Measurements from ENCODE around the gene PFKM.

The PFKM gene

DNA sequence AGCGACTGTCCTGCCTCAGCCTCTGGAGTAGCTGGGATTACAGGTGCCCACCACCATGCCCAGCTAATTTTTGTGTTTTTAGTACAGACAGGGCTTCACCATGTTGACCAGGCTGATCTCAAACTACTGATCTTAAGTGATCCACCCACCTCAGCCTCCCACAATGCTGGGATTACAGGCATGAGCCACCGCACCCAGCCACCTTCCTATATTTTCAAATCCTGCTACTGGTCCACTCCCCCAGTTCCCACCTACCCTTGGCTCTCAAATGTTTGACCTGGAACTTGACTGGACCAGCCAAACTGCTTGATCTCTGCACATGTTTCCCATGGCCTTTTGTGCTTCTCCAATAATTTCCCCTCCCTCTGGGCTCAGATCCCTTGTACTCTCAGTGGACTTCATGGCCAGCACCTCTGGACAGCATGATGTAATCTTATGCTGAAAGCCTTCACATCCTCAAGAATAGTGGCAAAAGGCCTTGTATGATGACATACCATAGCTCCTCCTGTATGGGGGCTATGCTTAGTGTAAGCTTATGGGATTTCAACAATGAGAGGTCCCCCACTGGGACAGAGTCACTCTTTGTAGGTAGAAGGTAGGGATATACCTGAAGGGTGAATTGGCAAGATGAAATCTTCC lies 61.8 kb downstream of the PFKM start:
- no peak for DNase-seq
- H4K20me1 ChIP-seq (ENCODE audit: insufficient read depth, low read length): no peaks in the 10 kb centered on the region
- peaks cover 52% of the 10 kb centered on the region for H3K27me3 ChIP-seq (ENCODE audit: insufficient read depth, low read length, poor library complexity)
- H3K4me3 ChIP-seq (ENCODE audit: low read depth in 1 of 2, low read length in 2 of 2): no peak overlapping the region
- H3K9ac ChIP-seq (ENCODE audit: low read depth, low read length): no peak overlapping the region
- no peak overlapping the region for H3K27ac ChIP-seq (ENCODE audit: low read length)
- no peaks in the 10 kb centered on the region for H3K36me3 ChIP-seq (ENCODE audit: insufficient read depth, low read length)
- TF ChIP-seq EZH2 (IDR thresholded peaks at IDR 0.05; ENCODE audit: borderline replicate concordance, low read depth, low read length, severe bottlenecking): no peak
- TF ChIP-seq, protein P1, sequence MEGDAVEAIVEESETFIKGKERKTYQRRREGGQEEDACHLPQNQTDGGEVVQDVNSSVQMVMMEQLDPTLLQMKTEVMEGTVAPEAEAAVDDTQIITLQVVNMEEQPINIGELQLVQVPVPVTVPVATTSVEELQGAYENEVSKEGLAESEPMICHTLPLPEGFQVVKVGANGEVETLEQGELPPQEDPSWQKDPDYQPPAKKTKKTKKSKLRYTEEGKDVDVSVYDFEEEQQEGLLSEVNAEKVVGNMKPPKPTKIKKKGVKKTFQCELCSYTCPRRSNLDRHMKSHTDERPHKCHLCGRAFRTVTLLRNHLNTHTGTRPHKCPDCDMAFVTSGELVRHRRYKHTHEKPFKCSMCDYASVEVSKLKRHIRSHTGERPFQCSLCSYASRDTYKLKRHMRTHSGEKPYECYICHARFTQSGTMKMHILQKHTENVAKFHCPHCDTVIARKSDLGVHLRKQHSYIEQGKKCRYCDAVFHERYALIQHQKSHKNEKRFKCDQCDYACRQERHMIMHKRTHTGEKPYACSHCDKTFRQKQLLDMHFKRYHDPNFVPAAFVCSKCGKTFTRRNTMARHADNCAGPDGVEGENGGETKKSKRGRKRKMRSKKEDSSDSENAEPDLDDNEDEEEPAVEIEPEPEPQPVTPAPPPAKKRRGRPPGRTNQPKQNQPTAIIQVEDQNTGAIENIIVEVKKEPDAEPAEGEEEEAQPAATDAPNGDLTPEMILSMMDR (IDR thresholded peaks at IDR 0.05; ENCODE audit: borderline replicate concordance, extremely low read depth, low read length, poor library complexity, severe bottlenecking): no peak
- H3K79me2 ChIP-seq (ENCODE audit: insufficient read depth, low read length): no peaks in the 10 kb centered on the region
- ATAC-seq (ENCODE audit: insufficient read depth, low read depth): no peak
- no peak overlapping the region for H2AFZ ChIP-seq (ENCODE audit: low read depth, low read length)
- no peak overlapping the region for H3K4me2 ChIP-seq (ENCODE audit: insufficient read depth, low read length)
- H3K4me1 ChIP-seq (ENCODE audit: insufficient read depth, low read length): peaks cover 17% of the 10 kb centered on the region
- no peaks in the 10 kb centered on the region for H3K9me3 ChIP-seq (ENCODE audit: insufficient read depth, low read length, severe bottlenecking)

DNA sequence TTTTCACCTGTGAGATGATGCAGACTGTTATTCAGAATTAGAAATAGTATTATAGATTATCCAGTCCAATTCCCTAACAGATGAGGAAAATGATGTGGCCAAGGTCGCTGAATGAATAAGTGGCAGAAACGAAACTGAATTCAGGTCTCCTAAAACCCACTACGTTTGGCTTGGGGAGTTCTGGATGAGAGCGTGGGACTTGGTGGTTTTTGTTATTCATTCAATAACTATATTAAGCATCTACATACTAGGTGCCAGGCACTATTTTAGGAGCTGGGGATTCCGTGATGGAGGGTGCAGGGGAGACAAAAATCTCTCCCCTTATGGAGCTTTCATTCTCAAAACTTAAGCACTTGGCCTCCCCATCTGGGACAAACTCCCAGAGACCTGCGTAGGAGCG lies 63.5 kb downstream of the PFKM start:
- H3K79me2 ChIP-seq (ENCODE audit: insufficient read depth, low read length): no peaks in the 10 kb centered on the region
- H4K20me1 ChIP-seq (ENCODE audit: insufficient read depth, low read length): no peaks in the 10 kb centered on the region
- peak overlapping the region; percentile 36; the same call in 1 of the 2 replicates for H3K9ac ChIP-seq (ENCODE audit: low read depth, low read length)
- no peak for TF ChIP-seq EZH2 (IDR thresholded peaks at IDR 0.05; ENCODE audit: borderline replicate concordance, low read depth, low read length, severe bottlenecking)
- TF ChIP-seq, protein P1 (IDR thresholded peaks at IDR 0.05; ENCODE audit: borderline replicate concordance, extremely low read depth, low read length, poor library complexity, severe bottlenecking): no peak
- H3K4me3 ChIP-seq (ENCODE audit: low read depth in 1 of 2, low read length in 2 of 2): peak overlapping the region in 1 of 2 experiments; percentile 56; a peak in 3 of 4 replicates
- peak overlapping the region; percentile 68; the same call in 1 of the 2 replicates for H2AFZ ChIP-seq (ENCODE audit: low read depth, low read length)
- H3K27ac ChIP-seq (ENCODE audit: low read length): no peak overlapping the region
- no peak for DNase-seq
- H3K9me3 ChIP-seq (ENCODE audit: insufficient read depth, low read length, severe bottlenecking): no peaks in the 10 kb centered on the region
- H3K27me3 ChIP-seq (ENCODE audit: insufficient read depth, low read length, poor library complexity): peaks cover 45% of the 10 kb centered on the region
- ATAC-seq (ENCODE audit: insufficient read depth, low read depth): peak; percentile 13; the same call in 1 of the 3 replicates
- peak overlapping the region; percentile 69 for H3K4me2 ChIP-seq (ENCODE audit: insufficient read depth, low read length)
- no peaks in the 10 kb centered on the region for H3K36me3 ChIP-seq (ENCODE audit: insufficient read depth, low read length)
- H3K4me1 ChIP-seq (ENCODE audit: insufficient read depth, low read length): peaks cover 14% of the 10 kb centered on the region

DNA sequence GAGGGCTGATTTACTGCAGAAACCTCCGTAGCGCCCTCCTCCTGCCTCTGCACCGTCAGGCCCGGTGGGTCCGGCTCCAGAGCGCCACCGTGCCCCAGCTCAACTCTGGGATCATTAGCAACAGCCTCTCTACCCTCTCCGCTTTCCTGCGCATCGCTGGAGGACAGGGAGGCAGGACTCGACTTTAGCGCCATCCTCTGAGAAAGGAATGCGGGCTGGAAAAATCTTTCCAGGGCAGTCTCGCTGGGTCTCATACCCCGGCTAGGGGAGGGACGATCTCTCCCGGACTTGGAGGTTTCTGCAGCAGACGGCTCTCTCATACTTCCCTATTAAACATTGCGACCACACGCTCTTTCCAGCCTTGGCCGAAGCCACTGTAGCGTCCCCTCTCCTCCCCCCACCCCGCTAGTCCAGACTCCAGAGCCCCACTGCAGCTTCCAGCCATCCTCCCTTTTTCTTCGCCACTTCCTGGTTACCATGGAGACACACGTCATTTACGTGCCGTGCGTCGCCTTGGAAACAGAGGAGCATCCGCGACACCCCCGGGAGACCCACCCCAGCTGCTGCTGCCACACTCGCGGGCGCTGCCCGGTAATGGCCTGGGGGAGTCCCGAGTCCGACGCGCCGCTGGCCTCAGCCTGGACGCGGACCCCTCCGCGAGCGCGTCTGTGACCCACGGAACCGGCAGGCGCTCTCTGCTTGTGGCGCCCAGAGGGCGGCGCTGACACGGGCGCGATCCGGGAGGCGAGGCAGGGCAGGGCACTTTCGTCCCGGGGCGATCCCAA lies 64.1 kb downstream of the PFKM start, which contains the start of gene CCDC184:
Gene CCDC184, plus strand, starts transcription at position 554 of the 785 bp plus-strand sequence. CDS start 479 bp downstream, outside the sequence.
- ATAC-seq (ENCODE audit: insufficient read depth, low read depth) (peak; percentile 70), DNase-seq (peak; percentile 46)
- no peaks in the 10 kb centered on the region for H3K9me3 ChIP-seq (ENCODE audit: insufficient read depth, low read length, severe bottlenecking)
- peak within 1 kb of the TSS; percentile 69 for H3K4me2 ChIP-seq (ENCODE audit: insufficient read depth, low read length)
- no peaks in the 10 kb centered on the region for H3K36me3 ChIP-seq (ENCODE audit: insufficient read depth, low read length)
- H3K27ac ChIP-seq (ENCODE audit: low read length): no peak within 1 kb of the TSS
- H3K9ac ChIP-seq (ENCODE audit: low read depth, low read length): peak within 1 kb of the TSS; percentile 36; the same call in 1 of the 2 replicates
- peak; percentile 39 for TF ChIP-seq EZH2 (IDR thresholded peaks at IDR 0.05; ENCODE audit: borderline replicate concordance, low read depth, low read length, severe bottlenecking)
- TF ChIP-seq, protein P1 (IDR thresholded peaks at IDR 0.05; ENCODE audit: borderline replicate concordance, extremely low read depth, low read length, poor library complexity, severe bottlenecking): peak; percentile 29
- H2AFZ ChIP-seq (ENCODE audit: low read depth, low read length): peak within 1 kb of the TSS; percentile 68
- peaks cover 49% of the 10 kb centered on the region for H3K27me3 ChIP-seq (ENCODE audit: insufficient read depth, low read length, poor library complexity)
- no peaks in the 10 kb centered on the region for H3K79me2 ChIP-seq (ENCODE audit: insufficient read depth, low read length)
- H3K4me1 ChIP-seq (ENCODE audit: insufficient read depth, low read length): peaks cover 14% of the 10 kb centered on the region
- H3K4me3 ChIP-seq (ENCODE audit: low read depth in 1 of 2, low read length in 2 of 2): peak within 1 kb of the TSS in 1 of 2 experiments; percentile 56; a peak in 3 of 4 replicates
- no peaks in the 10 kb centered on the region for H4K20me1 ChIP-seq (ENCODE audit: insufficient read depth, low read length)
